Testis (tissue), 2 donors: Measurements from ENCODE around the gene CNTROB.

ENCODE experiments used
- POLR2A ChIP-seq: fragments of 450-650 bp; IDR thresholded peaks from one replicate; pipeline ENCODE4 v1.6.1; 2017; ENCODE audit warnings: antibody characterized with exemption, mild to moderate bottlenecking, moderate library complexity
- TF ChIP-seq, protein P1 (sequence below), 3 experiments: fragments of 450-650 bp in 2 of 3; fragments of 200-600 bp in 1 of 3; sonication (generic) in 1 of 3; IDR thresholded peaks; one replicate each; pipeline ENCODE4 v1.5.1; 2016 to 2019; ENCODE audit warnings: antibody characterized with exemption in 3 of 3, mild to moderate bottlenecking in 2 of 3, moderate library complexity in 1 of 3

DNA sequence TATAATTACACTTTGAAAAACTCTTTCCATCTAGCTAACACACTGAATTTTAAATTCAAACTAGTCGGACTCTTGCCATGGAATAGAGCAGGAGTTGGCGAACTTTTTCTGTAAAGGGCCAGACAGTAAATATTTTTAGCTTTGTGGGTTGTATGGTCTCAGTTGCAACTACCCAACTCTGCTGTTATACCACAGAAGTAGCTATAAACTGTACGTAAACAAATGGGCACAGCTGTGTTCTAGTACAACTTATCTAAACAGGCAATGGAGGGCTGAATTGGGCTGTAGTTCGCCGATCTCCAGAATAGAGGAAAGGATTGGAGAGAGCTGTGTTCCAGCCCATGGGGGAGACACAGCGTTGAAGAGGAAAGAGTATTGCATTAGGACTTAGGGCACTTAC, 8.7 kb downstream of the CNTROB start:
- TF ChIP-seq, protein P1, sequence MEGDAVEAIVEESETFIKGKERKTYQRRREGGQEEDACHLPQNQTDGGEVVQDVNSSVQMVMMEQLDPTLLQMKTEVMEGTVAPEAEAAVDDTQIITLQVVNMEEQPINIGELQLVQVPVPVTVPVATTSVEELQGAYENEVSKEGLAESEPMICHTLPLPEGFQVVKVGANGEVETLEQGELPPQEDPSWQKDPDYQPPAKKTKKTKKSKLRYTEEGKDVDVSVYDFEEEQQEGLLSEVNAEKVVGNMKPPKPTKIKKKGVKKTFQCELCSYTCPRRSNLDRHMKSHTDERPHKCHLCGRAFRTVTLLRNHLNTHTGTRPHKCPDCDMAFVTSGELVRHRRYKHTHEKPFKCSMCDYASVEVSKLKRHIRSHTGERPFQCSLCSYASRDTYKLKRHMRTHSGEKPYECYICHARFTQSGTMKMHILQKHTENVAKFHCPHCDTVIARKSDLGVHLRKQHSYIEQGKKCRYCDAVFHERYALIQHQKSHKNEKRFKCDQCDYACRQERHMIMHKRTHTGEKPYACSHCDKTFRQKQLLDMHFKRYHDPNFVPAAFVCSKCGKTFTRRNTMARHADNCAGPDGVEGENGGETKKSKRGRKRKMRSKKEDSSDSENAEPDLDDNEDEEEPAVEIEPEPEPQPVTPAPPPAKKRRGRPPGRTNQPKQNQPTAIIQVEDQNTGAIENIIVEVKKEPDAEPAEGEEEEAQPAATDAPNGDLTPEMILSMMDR (IDR thresholded peaks at IDR 0.05): no peak
- no peak for TF ChIP-seq POLR2A
